ENCODE data around the gene SMARCA4.
A peak's percentile ranks its signal among the peaks of the same experiment; 100 is the strongest.

The SMARCA4 gene

DNA sequence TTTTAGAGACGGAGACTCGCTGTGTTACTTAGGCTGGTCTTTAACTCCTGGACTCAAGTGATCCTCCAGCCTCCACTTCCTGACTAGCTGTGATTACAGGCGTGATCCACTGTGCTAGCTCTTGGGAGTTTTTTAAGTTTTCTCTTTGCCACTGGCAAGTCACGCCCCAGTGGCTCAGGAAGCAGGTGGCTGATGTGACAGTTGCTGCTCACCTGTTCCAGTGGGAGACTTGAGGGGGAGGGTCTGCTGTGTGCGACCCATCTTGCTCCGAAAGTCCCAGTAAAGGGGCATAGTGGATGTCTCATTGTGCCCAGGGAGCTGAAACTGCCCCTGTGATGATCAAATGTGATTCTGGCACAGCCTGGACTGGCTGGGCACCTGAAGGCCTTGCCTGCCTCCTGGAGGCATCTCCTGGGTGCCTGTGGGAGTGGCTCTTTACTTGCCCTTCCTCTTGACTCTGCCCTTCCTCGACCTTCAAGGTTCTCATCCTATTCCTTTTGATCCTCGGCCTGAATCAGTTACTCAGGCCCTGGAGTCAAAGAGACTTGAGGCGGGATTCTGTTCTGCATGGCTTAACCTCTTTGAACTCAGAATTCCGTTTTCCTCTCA is 7.8 kb downstream of the SMARCA4 start:
- H3K4me2 ChIP-seq (ENCODE audit: low read depth, low read length, poor library complexity, severe bottlenecking), result peak overlapping the region; percentile 63
- no peaks in the 10 kb centered on the region for H3F3A ChIP-seq (ENCODE audit: low read depth)
- no peaks in the 10 kb centered on the region for H3K9me3 ChIP-seq (ENCODE audit: insufficient read depth, low read depth, low read length)
- peaks cover 28% of the 10 kb centered on the region for H3K4me1 ChIP-seq (ENCODE audit: insufficient read depth, low read length, poor library complexity, severe bottlenecking)
- H3K36me3 ChIP-seq (ENCODE audit: insufficient read depth, low read length), result no peaks in the 10 kb centered on the region
- H3K27me3 ChIP-seq (ENCODE audit: insufficient read depth, low read length, poor library complexity, severe bottlenecking), result no peaks in the 10 kb centered on the region
- peak overlapping the region; percentile 57 for H3K9ac ChIP-seq (ENCODE audit: low read depth, low read length, poor library complexity, severe bottlenecking)
- H3K4me3 ChIP-seq (ENCODE audit: low read length, poor library complexity, severe bottlenecking), result peak overlapping the region; percentile 37
- no peak overlapping the region for H2AFZ ChIP-seq (ENCODE audit: low read length)
- no peaks in the 10 kb centered on the region for H3K9me2 ChIP-seq (replicated peaks; ENCODE audit: low read depth, low read length)
- TF ChIP-seq, protein P1, sequence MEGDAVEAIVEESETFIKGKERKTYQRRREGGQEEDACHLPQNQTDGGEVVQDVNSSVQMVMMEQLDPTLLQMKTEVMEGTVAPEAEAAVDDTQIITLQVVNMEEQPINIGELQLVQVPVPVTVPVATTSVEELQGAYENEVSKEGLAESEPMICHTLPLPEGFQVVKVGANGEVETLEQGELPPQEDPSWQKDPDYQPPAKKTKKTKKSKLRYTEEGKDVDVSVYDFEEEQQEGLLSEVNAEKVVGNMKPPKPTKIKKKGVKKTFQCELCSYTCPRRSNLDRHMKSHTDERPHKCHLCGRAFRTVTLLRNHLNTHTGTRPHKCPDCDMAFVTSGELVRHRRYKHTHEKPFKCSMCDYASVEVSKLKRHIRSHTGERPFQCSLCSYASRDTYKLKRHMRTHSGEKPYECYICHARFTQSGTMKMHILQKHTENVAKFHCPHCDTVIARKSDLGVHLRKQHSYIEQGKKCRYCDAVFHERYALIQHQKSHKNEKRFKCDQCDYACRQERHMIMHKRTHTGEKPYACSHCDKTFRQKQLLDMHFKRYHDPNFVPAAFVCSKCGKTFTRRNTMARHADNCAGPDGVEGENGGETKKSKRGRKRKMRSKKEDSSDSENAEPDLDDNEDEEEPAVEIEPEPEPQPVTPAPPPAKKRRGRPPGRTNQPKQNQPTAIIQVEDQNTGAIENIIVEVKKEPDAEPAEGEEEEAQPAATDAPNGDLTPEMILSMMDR (conservative IDR thresholded peaks at IDR 0.05; ENCODE audit: low read length), result no peak
- no peak for TF ChIP-seq EZH2phosphoT487 (IDR thresholded peaks at IDR 0.05; ENCODE audit: borderline replicate concordance)
- H4K20me1 ChIP-seq (ENCODE audit: insufficient read depth, low read length, poor library complexity, severe bottlenecking), result peaks cover 65% of the 10 kb centered on the region
- peaks cover 97% of the 10 kb centered on the region for H3K79me2 ChIP-seq (ENCODE audit: insufficient read depth, low read length)

DNA sequence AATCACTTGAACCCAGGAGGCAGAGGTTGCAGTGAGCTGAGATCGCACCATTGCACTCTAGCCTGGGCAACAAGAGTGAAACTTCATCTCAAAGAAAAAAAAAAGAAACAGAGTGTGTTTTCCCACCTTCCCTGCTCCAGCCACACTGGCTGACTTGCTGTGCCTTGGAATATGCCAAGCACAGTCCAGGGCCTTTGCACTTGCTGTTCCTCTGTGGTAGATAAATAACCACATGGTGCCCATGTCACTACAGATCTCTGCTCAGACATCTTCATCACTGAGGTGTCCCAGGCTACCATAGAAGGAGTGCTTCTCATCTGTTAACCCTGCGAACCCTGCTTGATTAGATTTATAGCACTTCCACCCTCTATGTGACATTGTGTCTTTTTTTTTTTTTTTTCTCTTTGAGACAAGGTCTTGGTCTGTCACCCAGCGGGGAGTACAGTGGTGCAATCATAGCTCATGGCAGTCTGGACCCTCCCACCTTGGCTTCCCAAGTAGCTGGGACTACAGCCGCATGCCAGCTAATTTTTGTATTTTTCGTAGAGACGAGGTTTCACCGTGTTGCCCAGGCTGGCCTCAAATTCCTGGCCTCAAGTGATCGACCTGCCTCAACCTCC is 10.4 kb downstream of the SMARCA4 start:
- Histone ChIP-seq H3K9me2 (replicated peaks; ENCODE audit: low read depth, low read length) (no peaks in the 10 kb centered on the region), H3K4me2 (ENCODE audit: low read depth, low read length, poor library complexity, severe bottlenecking) (no peak overlapping the region), H3F3A (ENCODE audit: low read depth) (no peaks in the 10 kb centered on the region), H4K20me1 (ENCODE audit: insufficient read depth, low read length, poor library complexity, severe bottlenecking) (peaks cover 68% of the 10 kb centered on the region), H3K9ac (ENCODE audit: low read depth, low read length, poor library complexity, severe bottlenecking) (no peak overlapping the region), H3K9me3 (ENCODE audit: insufficient read depth, low read depth, low read length) (no peaks in the 10 kb centered on the region), H3K4me3 (ENCODE audit: low read length, poor library complexity, severe bottlenecking) (no peak overlapping the region), H3K27me3 (ENCODE audit: insufficient read depth, low read length, poor library complexity, severe bottlenecking) (no peaks in the 10 kb centered on the region), H2AFZ (ENCODE audit: low read length) (no peak overlapping the region), H3K79me2 (ENCODE audit: insufficient read depth, low read length) (peaks cover 97% of the 10 kb centered on the region), H3K4me1 (ENCODE audit: insufficient read depth, low read length, poor library complexity, severe bottlenecking) (peaks cover 24% of the 10 kb centered on the region), H3K36me3 (ENCODE audit: insufficient read depth, low read length) (no peaks in the 10 kb centered on the region)
- TF ChIP-seq, protein P1 (conservative IDR thresholded peaks at IDR 0.05; ENCODE audit: low read length), result no peak
- no peak for TF ChIP-seq EZH2phosphoT487 (IDR thresholded peaks at IDR 0.05; ENCODE audit: borderline replicate concordance)

DNA sequence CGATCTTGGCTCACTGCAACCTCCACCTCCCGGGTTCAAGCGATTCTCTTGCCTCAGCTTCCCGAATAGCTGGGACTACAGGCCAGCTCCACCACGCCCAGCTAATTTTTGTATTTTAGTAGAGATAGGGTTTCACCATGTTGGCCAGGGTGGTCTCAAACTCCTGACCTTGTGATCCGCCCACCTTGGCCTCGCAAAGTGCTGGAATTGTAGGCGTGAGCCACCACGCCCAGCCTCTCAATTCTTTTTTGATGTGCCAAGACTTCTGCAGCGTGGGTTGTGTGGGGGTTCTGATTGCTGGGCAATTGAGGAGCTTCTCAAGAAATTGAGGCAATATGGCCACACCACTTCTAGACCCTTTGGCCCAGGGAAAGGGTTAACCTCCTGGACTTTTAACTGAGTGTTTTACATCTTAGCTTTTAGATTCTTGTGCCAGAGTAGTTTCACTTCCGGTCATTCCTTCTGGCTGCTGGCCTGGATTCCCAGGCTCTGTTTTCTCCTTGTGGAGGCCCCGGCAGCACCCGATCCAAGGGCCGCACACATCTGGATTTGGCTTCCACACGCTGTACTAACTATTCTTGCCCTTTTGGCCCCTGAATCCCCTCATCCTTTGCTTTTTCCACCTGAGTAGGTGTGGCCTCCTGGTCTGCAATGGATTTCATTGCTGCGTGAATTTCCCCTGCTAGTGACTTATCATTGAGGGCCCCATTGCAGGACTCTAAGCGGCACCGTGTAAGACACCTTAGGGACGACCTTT is 14.7 kb downstream of the SMARCA4 start:
- TF ChIP-seq, protein P1 (conservative IDR thresholded peaks at IDR 0.05; ENCODE audit: low read length), result no peak
- no peak for TF ChIP-seq EZH2phosphoT487 (IDR thresholded peaks at IDR 0.05; ENCODE audit: borderline replicate concordance)
- H3F3A ChIP-seq (ENCODE audit: low read depth), result no peaks in the 10 kb centered on the region
- H3K27me3 ChIP-seq (ENCODE audit: insufficient read depth, low read length, poor library complexity, severe bottlenecking), result no peaks in the 10 kb centered on the region
- peaks cover 6% of the 10 kb centered on the region for H3K4me1 ChIP-seq (ENCODE audit: insufficient read depth, low read length, poor library complexity, severe bottlenecking)
- peaks cover 74% of the 10 kb centered on the region for H4K20me1 ChIP-seq (ENCODE audit: insufficient read depth, low read length, poor library complexity, severe bottlenecking)
- no peak overlapping the region for H2AFZ ChIP-seq (ENCODE audit: low read length)
- no peaks in the 10 kb centered on the region for H3K9me2 ChIP-seq (replicated peaks; ENCODE audit: low read depth, low read length)
- H3K9ac ChIP-seq (ENCODE audit: low read depth, low read length, poor library complexity, severe bottlenecking), result no peak overlapping the region
- H3K36me3 ChIP-seq (ENCODE audit: insufficient read depth, low read length), result peaks cover 6% of the 10 kb centered on the region; the same call in 1 of the 2 replicates
- H3K4me3 ChIP-seq (ENCODE audit: low read length, poor library complexity, severe bottlenecking), result no peak overlapping the region
- peaks cover 96% of the 10 kb centered on the region for H3K79me2 ChIP-seq (ENCODE audit: insufficient read depth, low read length)
- H3K4me2 ChIP-seq (ENCODE audit: low read depth, low read length, poor library complexity, severe bottlenecking), result no peak overlapping the region
- no peaks in the 10 kb centered on the region for H3K9me3 ChIP-seq (ENCODE audit: insufficient read depth, low read depth, low read length)

All from Loucy (cell line).